Fibroblast of lung (primary cell): ENCODE measurements around the gene OR2T10. TPM values are rescaled to one million over a fixed set of nuclear protein-coding genes. Genes with fewer than 3 reads are reported as not detected.
A peak's percentile ranks its signal among the peaks of the same experiment; 100 is the strongest.

Source experiments
- DNase-seq, 2 donors: peaks; one replicate each; pipeline versions ENCODE4 v3.0.0 to v3.0.0-alpha.2; 2010; ENCODE audit warnings: low read depth in 2 of 2
- H2AFZ ChIP-seq: 2 replicates; pipeline ENCODE4 v1.5.1; 2012; ENCODE audit warnings: low read length, control low read depth, inconsistent platforms
- H3K27ac ChIP-seq: 2 replicates; pipeline ENCODE4 v1.5.1; 2011; ENCODE audit warnings: low read length, control low read depth; ENCODE audit not compliant: insufficient read depth
- H3K27me3 ChIP-seq: 2 replicates; pipeline ENCODE4 v1.5.1; 2011; ENCODE audit warnings: mild to moderate bottlenecking, low read length; ENCODE audit not compliant: control insufficient read depth, insufficient read depth
- H3K36me3 ChIP-seq: 2 replicates; pipeline ENCODE4 v1.5.1; 2011; ENCODE audit warnings: low read length; ENCODE audit not compliant: control insufficient read depth, insufficient read depth
- H3K4me1 ChIP-seq: 2 replicates; pipeline ENCODE4 v1.5.1; 2011; ENCODE audit warnings: low read length; ENCODE audit not compliant: control insufficient read depth, insufficient read depth; ENCODE audit errors: extremely low read depth
- H3K4me2 ChIP-seq: 2 replicates; pipeline ENCODE4 v1.5.1; 2011; ENCODE audit warnings: low read length, control low read depth; ENCODE audit not compliant: insufficient read depth; ENCODE audit errors: extremely low read depth
- H3K4me3 ChIP-seq, 4 experiments: fragments of 200-600 bp in 1 of 4; sonication (generic) in 1 of 4; replicated peaks in 1 of 4; 2 replicates each; pipeline ENCODE4 v1.5.1; 2011 to 2016; ENCODE audit warnings: low read length in 4 of 4, low read depth in 3 of 4, mild to moderate bottlenecking in 3 of 4, control low read depth in 2 of 4, inconsistent platforms in 1 of 4, mixed read lengths in 1 of 4; ENCODE audit not compliant: insufficient read depth in 1 of 4; ENCODE audit errors: control extremely low read depth in 1 of 4
- H3K79me2 ChIP-seq: 2 replicates; pipeline ENCODE4 v1.5.1; 2012; ENCODE audit warnings: mild to moderate bottlenecking, low read length, inconsistent platforms; ENCODE audit not compliant: control insufficient read depth, insufficient read depth
- H3K9ac ChIP-seq: 2 replicates; pipeline ENCODE4 v1.5.1; 2011; ENCODE audit warnings: mild to moderate bottlenecking, low read length, control low read depth; ENCODE audit not compliant: insufficient read depth
- H3K9me3 ChIP-seq: 2 replicates; pipeline ENCODE4 v1.5.1; 2012; ENCODE audit warnings: low read depth, low read length; ENCODE audit not compliant: control insufficient read depth, insufficient read depth
- H4K20me1 ChIP-seq: 2 replicates; pipeline ENCODE4 v1.5.1; 2011; ENCODE audit warnings: low read length; ENCODE audit not compliant: control insufficient read depth, insufficient read depth; ENCODE audit errors: extremely low read depth
- EZH2 ChIP-seq: IDR thresholded peaks from 2 replicates; pipeline ENCODE4 v1.5.1; 2012; ENCODE audit warnings: low read length, control low read depth, mild to moderate bottlenecking; ENCODE audit errors: missing control alignments
- polyA plus RNA-seq, 2 donors: library from polyadenylated mRNA; depleted of rRNA in 1 of 2; stranded (reverse) in 1 of 2; unstranded in 1 of 2; fragments of >200 nt; gene quantifications; 2 replicates each; pipeline ENCODE4 v1.2.1, GENCODE V29; 2011 to 2012; ENCODE audit warnings: missing spikeins in 1 of 2
- total RNA-seq: library from RNA; depleted of rRNA; stranded (reverse); fragments of >200 nt; gene quantifications from 2 replicates; pipeline ENCODE4 v1.2.1, GENCODE V29; 2014
- TF ChIP-seq, protein P1 (sequence below), 2 donors: IDR thresholded peaks in 1 of 2; conservative IDR thresholded peaks in 1 of 2; 1 replicate in 1 of 2; 2 replicates in 1 of 2; pipeline ENCODE4 v1.5.1; 2011 to 2012; ENCODE audit warnings: low read length in 2 of 2, control low read depth in 1 of 2, inconsistent platforms in 1 of 2, low read depth in 1 of 2, mild to moderate bottlenecking in 1 of 2

Gene OR2T10
- total and polyA plus RNA-seq, 2 donors (not counting 1 experiment from before 2014, with no cell fraction given) = not detected

DNA sequence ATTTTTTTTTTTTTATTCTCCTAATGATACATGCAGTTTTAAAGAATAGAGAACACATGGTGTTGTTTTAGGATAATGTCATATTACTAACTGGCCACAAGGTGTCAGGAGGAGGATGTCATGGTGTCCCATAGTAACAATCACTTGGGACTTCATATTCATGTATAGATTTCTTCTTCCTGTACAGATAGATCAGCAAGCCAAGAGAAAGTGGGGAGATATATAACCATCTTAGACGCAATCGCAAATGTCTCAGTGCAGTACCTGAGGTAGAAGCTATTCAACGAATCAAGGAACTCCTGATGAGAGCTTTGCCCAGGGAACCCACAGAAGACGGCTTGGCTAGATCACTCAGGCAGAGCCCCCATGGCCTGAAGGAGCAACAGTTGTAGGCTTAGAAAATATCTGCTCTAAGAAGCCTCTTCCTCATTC, 25.1 kb upstream of the OR2T10 start:
- TF ChIP-seq, protein P1, sequence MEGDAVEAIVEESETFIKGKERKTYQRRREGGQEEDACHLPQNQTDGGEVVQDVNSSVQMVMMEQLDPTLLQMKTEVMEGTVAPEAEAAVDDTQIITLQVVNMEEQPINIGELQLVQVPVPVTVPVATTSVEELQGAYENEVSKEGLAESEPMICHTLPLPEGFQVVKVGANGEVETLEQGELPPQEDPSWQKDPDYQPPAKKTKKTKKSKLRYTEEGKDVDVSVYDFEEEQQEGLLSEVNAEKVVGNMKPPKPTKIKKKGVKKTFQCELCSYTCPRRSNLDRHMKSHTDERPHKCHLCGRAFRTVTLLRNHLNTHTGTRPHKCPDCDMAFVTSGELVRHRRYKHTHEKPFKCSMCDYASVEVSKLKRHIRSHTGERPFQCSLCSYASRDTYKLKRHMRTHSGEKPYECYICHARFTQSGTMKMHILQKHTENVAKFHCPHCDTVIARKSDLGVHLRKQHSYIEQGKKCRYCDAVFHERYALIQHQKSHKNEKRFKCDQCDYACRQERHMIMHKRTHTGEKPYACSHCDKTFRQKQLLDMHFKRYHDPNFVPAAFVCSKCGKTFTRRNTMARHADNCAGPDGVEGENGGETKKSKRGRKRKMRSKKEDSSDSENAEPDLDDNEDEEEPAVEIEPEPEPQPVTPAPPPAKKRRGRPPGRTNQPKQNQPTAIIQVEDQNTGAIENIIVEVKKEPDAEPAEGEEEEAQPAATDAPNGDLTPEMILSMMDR (conservative IDR thresholded peaks at IDR 0.05 in 1 of 2, IDR thresholded peaks at IDR 0.05 in 1 of 2; ENCODE audit: low read depth in 1 of 2, low read length in 2 of 2) = peak; percentile 6 to 19
- TF ChIP-seq EZH2 = no peak
- H3K27me3 ChIP-seq = no peaks in the 10 kb centered on the region
- H4K20me1 ChIP-seq = no peaks in the 10 kb centered on the region
- DNase-seq = peak in 1 of 2 donors; percentile 0
- H3K9ac ChIP-seq = no peak overlapping the region
- H2AFZ ChIP-seq = no peak overlapping the region
- H3K79me2 ChIP-seq = no peaks in the 10 kb centered on the region
- H3K9me3 ChIP-seq = no peaks in the 10 kb centered on the region
- H3K36me3 ChIP-seq = no peaks in the 10 kb centered on the region
- no peak overlapping the region for H3K27ac ChIP-seq
- no peak overlapping the region for H3K4me3 ChIP-seq
- no peak overlapping the region for H3K4me2 ChIP-seq
- H3K4me1 ChIP-seq = no peaks in the 10 kb centered on the region

DNA sequence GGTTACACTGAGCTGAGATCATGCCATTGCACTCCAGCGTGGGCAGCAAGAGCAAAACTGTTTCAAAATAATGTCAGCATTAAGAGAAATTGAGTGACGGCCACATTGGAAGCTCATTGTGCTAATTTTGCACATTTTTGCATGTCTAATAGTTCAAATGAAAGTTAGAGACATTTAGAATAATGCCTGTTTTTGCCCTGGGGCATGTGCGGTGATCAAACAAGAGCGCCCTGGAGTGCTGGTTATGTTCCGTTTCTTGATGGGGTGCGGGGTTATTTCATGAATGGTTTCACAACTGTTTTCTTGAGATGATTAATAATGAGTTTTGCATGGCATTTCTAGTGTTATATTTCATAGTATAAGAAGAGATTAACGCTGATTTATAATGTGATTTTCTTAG, 24.3 kb upstream of the OR2T10 start:
- H2AFZ ChIP-seq = no peak overlapping the region
- no peaks in the 10 kb centered on the region for H3K4me1 ChIP-seq
- H3K4me3 ChIP-seq = no peak overlapping the region
- no peak overlapping the region for H3K9ac ChIP-seq
- no peak overlapping the region for H3K4me2 ChIP-seq
- no peaks in the 10 kb centered on the region for H3K9me3 ChIP-seq
- H3K79me2 ChIP-seq = no peaks in the 10 kb centered on the region
- no peaks in the 10 kb centered on the region for H3K36me3 ChIP-seq
- no peaks in the 10 kb centered on the region for H3K27me3 ChIP-seq
- no peaks in the 10 kb centered on the region for H4K20me1 ChIP-seq
- H3K27ac ChIP-seq = no peak overlapping the region
- TF ChIP-seq EZH2 = no peak
- TF ChIP-seq, protein P1 (conservative IDR thresholded peaks at IDR 0.05 in 1 of 2, IDR thresholded peaks at IDR 0.05 in 1 of 2; ENCODE audit: low read depth in 1 of 2, low read length in 2 of 2) = no peak
- no peak for DNase-seq

DNA sequence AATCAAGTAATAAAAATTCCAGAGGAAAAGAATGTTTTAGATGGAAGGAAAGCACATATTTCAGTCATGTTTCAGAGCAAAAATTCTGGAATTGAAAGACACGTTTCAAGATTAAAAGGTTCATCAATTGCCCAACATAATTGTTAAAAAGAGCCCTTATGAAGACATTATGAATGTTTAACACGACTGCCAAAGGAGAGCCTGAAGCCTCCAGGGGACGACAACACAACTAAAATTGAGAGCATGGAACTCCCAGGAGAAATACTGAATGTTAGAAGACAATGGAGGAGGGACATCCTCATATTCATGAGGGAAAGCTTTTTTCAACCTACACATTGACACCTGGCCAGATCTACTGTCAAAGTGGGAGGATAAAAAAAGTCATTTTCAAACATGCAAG, 21.4 kb upstream of the OR2T10 start:
- no peaks in the 10 kb centered on the region for H3K4me1 ChIP-seq
- H3K9ac ChIP-seq = no peak overlapping the region
- no peak overlapping the region for H2AFZ ChIP-seq
- no peaks in the 10 kb centered on the region for H4K20me1 ChIP-seq
- TF ChIP-seq, protein P1 (conservative IDR thresholded peaks at IDR 0.05 in 1 of 2, IDR thresholded peaks at IDR 0.05 in 1 of 2; ENCODE audit: low read depth in 1 of 2, low read length in 2 of 2) = peak; percentile 15 to 61
- TF ChIP-seq EZH2 = no peak
- no peak overlapping the region for H3K27ac ChIP-seq
- peak in 1 of 2 donors; percentile 0 for DNase-seq
- H3K36me3 ChIP-seq = no peaks in the 10 kb centered on the region
- no peaks in the 10 kb centered on the region for H3K79me2 ChIP-seq
- no peaks in the 10 kb centered on the region for H3K9me3 ChIP-seq
- no peak overlapping the region for H3K4me2 ChIP-seq
- no peak overlapping the region for H3K4me3 ChIP-seq
- H3K27me3 ChIP-seq = no peaks in the 10 kb centered on the region
